Vagina (tissue), 2 donors: ENCODE results near the gene LECT2.

Experiments used
- CTCF ChIP-seq, 3 experiments: fragments of 450-650 bp in 2 of 3; fragments of 200-600 bp in 1 of 3; sonication (generic) in 1 of 3; IDR thresholded peaks; one replicate each; pipeline ENCODE4 v1.5.1; 2017 to 2019; ENCODE audit warnings: antibody characterized with exemption in 3 of 3, mild to moderate bottlenecking in 2 of 3, moderate library complexity in 2 of 3
- POLR2A ChIP-seq, 2 donors: fragments of 450-650 bp; IDR thresholded peaks; one replicate each; pipeline ENCODE4 v1.6.1; 2017; ENCODE audit warnings: antibody characterized with exemption in 2 of 2, mild to moderate bottlenecking in 2 of 2, moderate library complexity in 2 of 2

GRCh38 chr5:135905144-135905543 is 49.6 kb downstream of the LECT2 start:
- no peak for TF ChIP-seq CTCF (IDR thresholded peaks at IDR 0.05)
- TF ChIP-seq POLR2A (IDR thresholded peaks at IDR 0.05): no peak
